H9 (cell line): ENCODE data around the gene CIB4. TPM values are rescaled to one million over a fixed set of nuclear protein-coding genes. Genes with fewer than 3 reads are reported as not detected.
A peak's percentile ranks its signal among the peaks of the same experiment; 100 is the strongest.

Experiments used
- DNase-seq: peaks from one replicate; pipeline ENCODE4 v3.0.0-alpha.2; 2017
- H2AFZ ChIP-seq: one replicate; pipeline ENCODE4 v1.6.1; 2013; ENCODE audit warnings: mild to moderate bottlenecking, low read length, control low read depth, moderate library complexity
- H2AK5ac ChIP-seq: 2 replicates; pipeline ENCODE4 v1.6.1; 2013; ENCODE audit warnings: low read length, control low read depth, mixed read lengths; ENCODE audit not compliant: insufficient read length
- H2BK120ac ChIP-seq: one replicate; pipeline ENCODE4 v1.6.1; 2013; ENCODE audit warnings: low read depth, mild to moderate bottlenecking, low read length, control low read depth, inconsistent platforms; ENCODE audit not compliant: poor library complexity, severe bottlenecking
- H2BK12ac ChIP-seq: 2 replicates; pipeline ENCODE4 v1.6.1; 2013; ENCODE audit warnings: low read length, control low read depth, mixed read lengths, low read depth; ENCODE audit not compliant: insufficient read length
- H2BK15ac ChIP-seq: 2 replicates; pipeline ENCODE4 v1.6.1; 2013; ENCODE audit warnings: low read depth, low read length, control low read depth
- H2BK20ac ChIP-seq: one replicate; pipeline ENCODE4 v1.6.1; 2013; ENCODE audit warnings: low read depth, mild to moderate bottlenecking, low read length, control low read depth, inconsistent platforms; ENCODE audit not compliant: poor library complexity, severe bottlenecking
- H2BK5ac ChIP-seq: 2 replicates; pipeline ENCODE4 v1.6.1; 2013; ENCODE audit warnings: low read length, control low read depth, mixed read lengths; ENCODE audit not compliant: insufficient read length
- H3K14ac ChIP-seq: 2 replicates; pipeline ENCODE4 v1.6.1; 2013; ENCODE audit warnings: low read length, control low read depth; ENCODE audit not compliant: insufficient read depth
- H3K18ac ChIP-seq: 2 replicates; pipeline ENCODE4 v1.6.1; 2013; ENCODE audit warnings: low read depth, mild to moderate bottlenecking, mixed read lengths, low read length, control low read depth; ENCODE audit not compliant: insufficient read length
- H3K23ac ChIP-seq: 2 replicates; pipeline ENCODE4 v1.6.1; 2013; ENCODE audit warnings: low read length, control low read depth, mixed read lengths, low read depth; ENCODE audit not compliant: insufficient read length
- H3K23me2 ChIP-seq: 2 replicates; pipeline ENCODE4 v1.6.1; 2013; ENCODE audit warnings: low read depth, mild to moderate bottlenecking, mixed read lengths, low read length, control low read depth; ENCODE audit not compliant: insufficient read length, poor library complexity, severe bottlenecking
- H3K27ac ChIP-seq: 2 replicates; pipeline ENCODE4 v1.5.1; 2013; ENCODE audit warnings: low read length, control low read depth, mixed read lengths, low read depth; ENCODE audit not compliant: insufficient read length
- H3K27me3 ChIP-seq: 2 replicates; pipeline ENCODE4 v1.6.1; 2013; ENCODE audit warnings: low read length, control low read depth, inconsistent platforms; ENCODE audit not compliant: insufficient read depth
- H3K4ac ChIP-seq: 2 replicates; pipeline ENCODE4 v1.6.1; 2013; ENCODE audit warnings: low read depth, mild to moderate bottlenecking, control low read depth, inconsistent platforms, low read length, moderate library complexity
- H3K4me1 ChIP-seq: 2 replicates; pipeline ENCODE4 v1.6.1; 2013; ENCODE audit warnings: low read length, control low read depth, inconsistent platforms; ENCODE audit not compliant: insufficient read depth
- H3K4me2 ChIP-seq: 2 replicates; pipeline ENCODE4 v1.6.1; 2013; ENCODE audit warnings: low read length, control low read depth, mixed read lengths; ENCODE audit not compliant: insufficient read length, insufficient read depth
- H3K56ac ChIP-seq: 2 replicates; pipeline ENCODE4 v1.6.1; 2013; ENCODE audit warnings: low read depth, mild to moderate bottlenecking, mixed read lengths, low read length, control low read depth; ENCODE audit not compliant: insufficient read length
- H3K79me1 ChIP-seq: 2 replicates; pipeline ENCODE4 v1.6.1; 2013; ENCODE audit warnings: low read depth, mild to moderate bottlenecking, moderate library complexity, low read length, control low read depth, inconsistent platforms; ENCODE audit not compliant: insufficient read depth, poor library complexity, severe bottlenecking
- H3K79me2 ChIP-seq: 2 replicates; pipeline ENCODE4 v1.6.1; 2013; ENCODE audit warnings: low read length, control low read depth, inconsistent platforms; ENCODE audit not compliant: insufficient read depth
- H3K9ac ChIP-seq: 2 replicates; pipeline ENCODE4 v1.6.1; 2013; ENCODE audit warnings: low read length, control low read depth, mixed read lengths; ENCODE audit not compliant: insufficient read length; ENCODE audit errors: extremely low read depth
- H3K9me3 ChIP-seq: one replicate; pipeline ENCODE4 v1.6.1; 2013; ENCODE audit warnings: low read depth, low read length, inconsistent platforms; ENCODE audit not compliant: control insufficient read depth
- H3T11ph ChIP-seq: one replicate; pipeline ENCODE4 v1.6.1; 2013; ENCODE audit warnings: mild to moderate bottlenecking, low read length, control low read depth, inconsistent platforms
- H4K20me1 ChIP-seq: one replicate; pipeline ENCODE4 v1.6.1; 2013; ENCODE audit not compliant: control insufficient read depth, insufficient read length, insufficient read depth
- H4K5ac ChIP-seq: 2 replicates; pipeline ENCODE4 v1.6.1; 2013; ENCODE audit warnings: low read depth, mild to moderate bottlenecking, mixed read lengths, low read length, control low read depth; ENCODE audit not compliant: insufficient read length
- H4K8ac ChIP-seq: replicated peaks from 2 replicates; pipeline ENCODE4 v1.6.1; 2013; ENCODE audit warnings: low read length, control low read depth, mixed read lengths, low read depth; ENCODE audit not compliant: insufficient read length
- H4K91ac ChIP-seq: 2 replicates; pipeline ENCODE4 v1.6.1; 2013; ENCODE audit warnings: low read depth, mild to moderate bottlenecking, moderate library complexity, mixed read lengths, low read length, control low read depth; ENCODE audit not compliant: insufficient read length
- H3K27ac Mint-ChIP-seq, 3 experiments: 2 replicates in 2 of 3; 3 replicates in 1 of 3; pipeline ENCODE4 v1.8.0; 2020 to 2021; ENCODE audit warnings: mixed read lengths in 3 of 3, mild to moderate bottlenecking in 1 of 3, moderate library complexity in 1 of 3
- H3K27me3 Mint-ChIP-seq: 2 replicates; pipeline ENCODE4 v1.8.0; 2021; ENCODE audit warnings: low read depth, mild to moderate bottlenecking, moderate library complexity, mixed read lengths
- H3K36me3 Mint-ChIP-seq, 3 experiments: 2 replicates in 2 of 3; 3 replicates in 1 of 3; pipeline ENCODE4 v1.8.0; 2020 to 2021; ENCODE audit warnings: low read depth in 3 of 3, mixed read lengths in 3 of 3; ENCODE audit not compliant: insufficient read depth in 1 of 3
- H3K4me1 Mint-ChIP-seq, 2 experiments: 2 replicates each; pipeline ENCODE4 v1.8.0; 2020; ENCODE audit warnings: mixed read lengths in 2 of 2
- H3K4me3 Mint-ChIP-seq, 2 experiments: 2 replicates in 1 of 2; 3 replicates in 1 of 2; pipeline ENCODE4 v1.8.0; 2020 to 2021; ENCODE audit warnings: mild to moderate bottlenecking in 2 of 2, mixed read lengths in 2 of 2, moderate library complexity in 1 of 2
- H3K9me3 Mint-ChIP-seq, 2 experiments: 2 replicates in 1 of 2; 3 replicates in 1 of 2; pipeline ENCODE4 v1.8.0; 2020; ENCODE audit warnings: mild to moderate bottlenecking in 2 of 2, mixed read lengths in 2 of 2, moderate library complexity in 1 of 2
- CTCF ChIP-seq: fragments of 200-600 bp; sonication (generic); conservative IDR thresholded peaks from 3 replicates; pipeline ENCODE4 v1.8.0; 2021; ENCODE audit warnings: antibody characterized with exemption, mild to moderate bottlenecking
- WGBS: extraction: QIAGEN DNeasy Blood & Tissue Kit; methylation state at CpG from one replicate; pipeline ENCODE4 v1.1.7; 2013; ENCODE audit warnings: missing lambda C conversion rate, low lambda C conversion rate, mixed read lengths; ENCODE audit not compliant: insufficient read length; ENCODE audit errors: extremely low coverage; 5-methylcytosine and 5-hydroxymethylcytosine counted together
- total RNA-seq: library from RNA; stranded (reverse); gene quantifications from 2 replicates; pipeline ENCODE4 v1.2.1, GENCODE V29; 2021

CIB4 gene
- total RNA-seq, 1 experiment from 2014 or later: not detected

DNA sequence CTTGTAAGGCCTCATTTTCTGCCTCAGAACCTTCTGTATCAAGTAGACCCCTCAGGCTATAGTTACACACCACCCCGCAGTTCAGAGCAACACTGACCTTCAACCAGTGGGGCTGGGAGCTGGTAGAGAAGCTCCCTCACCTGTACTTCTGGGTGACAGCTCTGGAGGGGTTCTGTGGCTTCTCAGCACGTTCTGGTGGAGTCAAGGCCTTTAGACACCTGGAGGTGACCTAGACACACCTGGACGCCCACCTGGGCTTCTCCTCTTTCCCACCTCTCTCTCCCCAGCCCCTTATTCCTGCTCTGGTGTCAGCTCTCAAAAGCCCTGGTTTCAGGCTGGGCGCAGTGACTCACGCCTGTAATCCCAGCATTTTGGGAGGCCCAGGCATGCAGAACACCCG lies 7.3 kb upstream of the CIB4 start:
- Histone ChIP-seq H3K14ac (no peak overlapping the region), H3K18ac (no peak overlapping the region), H3K23me2 (no peaks in the 10 kb centered on the region), H3K56ac (no peak overlapping the region), H3K23ac (no peak overlapping the region), H2BK5ac (no peak overlapping the region), H3K4ac (no peak overlapping the region), H3K27me3 (no peaks in the 10 kb centered on the region), H3K9me3 (no peaks in the 10 kb centered on the region), H4K8ac (no peak overlapping the region), H2AFZ (no peak overlapping the region), H2AK5ac (no peak overlapping the region), H2BK15ac (no peak overlapping the region), H4K20me1 (no peaks in the 10 kb centered on the region), H3K79me2 (no peaks in the 10 kb centered on the region), H3K4me2 (no peak overlapping the region), H4K91ac (no peak overlapping the region), H3K79me1 (no peaks in the 10 kb centered on the region), H2BK20ac (no peak overlapping the region), H3T11ph (no peak overlapping the region), H3K9ac (no peak overlapping the region), H3K4me1 (peaks cover 3% of the 10 kb centered on the region; the same call in 1 of the 2 replicates), H4K5ac (no peak overlapping the region), H2BK120ac (no peak overlapping the region), H3K27ac (no peak overlapping the region), H2BK12ac (no peak overlapping the region)
- TF ChIP-seq CTCF: no peak
- Mint-ChIP-seq H3K4me3 (no peak overlapping the region; a peak in 1 of 5 replicates), H3K4me1 (peaks cover 16 to 38% of the 10 kb centered on the region in 2 experiments), H3K27ac (peak overlapping the region in 1 of 3 experiments; percentile 49; a peak in 1 of 7 replicates), H3K9me3 (peaks cover 0 to 3% of the 10 kb centered on the region in 2 experiments; a peak in 1 of 5 replicates), H3K27me3 (peaks cover 37% of the 10 kb centered on the region), H3K36me3 (no peaks in the 10 kb centered on the region)
- DNase-seq: no peak
- no CpG with 5 or more reads among the region's 6 CpGs for WGBS
